Measurements from ENCODE around the gene RNF182. TPM values are rescaled to one million over a fixed set of nuclear protein-coding genes. Genes with fewer than 3 reads are reported as not detected.

RNF182 gene
- polyA plus RNA-seq, 3 donors = not detected

DNA sequence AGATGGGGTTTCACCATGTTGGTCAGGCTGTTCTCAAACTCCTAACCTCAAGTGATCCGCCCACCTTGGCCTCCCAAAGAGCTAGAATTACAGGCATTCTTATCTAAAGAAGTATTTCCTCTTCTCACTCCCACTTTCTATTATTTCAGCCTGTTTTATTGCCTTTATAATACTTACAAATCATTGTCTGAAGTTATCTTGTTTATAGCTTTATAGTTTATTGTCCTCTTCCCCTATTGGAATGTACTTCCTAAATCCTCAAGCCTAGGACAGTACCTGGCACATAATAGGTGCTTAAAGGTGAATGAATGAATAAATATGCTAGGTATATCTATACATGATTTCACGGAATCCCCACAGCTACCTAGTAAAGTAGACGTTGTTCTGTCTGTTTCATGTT lies 37.8 kb upstream of the RNF182 start:
- Histone ChIP-seq H2AFZ (ENCODE audit: insufficient read depth, low read depth, low read length, poor library complexity, severe bottlenecking) (no peak overlapping the region), H3K27me3 (ENCODE audit: control insufficient read depth in 2 of 2, insufficient read depth in 2 of 2, low read length in 2 of 2) (no peaks in the 10 kb centered on the region), H3K36me3 (replicated peaks in 1 of 2; ENCODE audit: control insufficient read depth in 1 of 2, insufficient read depth in 2 of 2, low read length in 2 of 2) (no peaks in the 10 kb centered on the region), H3K9ac (ENCODE audit: insufficient read depth, low read length, poor library complexity, severe bottlenecking) (no peak overlapping the region), H3K4me3 (replicated peaks in 1 of 3; ENCODE audit: low read depth in 2 of 3, low read length in 3 of 3) (no peak overlapping the region), H3K27ac (ENCODE audit: low read depth in 1 of 2, low read length in 2 of 2) (no peak overlapping the region), H3K4me1 (ENCODE audit: control insufficient read depth in 1 of 2, insufficient read depth in 2 of 2, low read length in 2 of 2) (no peaks in the 10 kb centered on the region), H3K9me3 (replicated peaks in 1 of 2; ENCODE audit: control insufficient read depth in 1 of 2, insufficient read depth in 1 of 2, low read length in 2 of 2) (no peaks in the 10 kb centered on the region), H4K20me1 (ENCODE audit: insufficient read depth, low read length) (no peaks in the 10 kb centered on the region), H3K79me2 (ENCODE audit: insufficient read depth, low read length) (no peaks in the 10 kb centered on the region), H3K4me2 (replicated peaks; ENCODE audit: extremely low read depth, low read length, poor library complexity, severe bottlenecking) (no peak overlapping the region)
- DNase-seq = no peak
- Mint-ChIP-seq H3K9me3 (peaks cover 0 to 5% (median 0%) of the 10 kb centered on the region in 7 donors), H3K4me1 (no peaks in the 10 kb centered on the region), H3K4me3 (no peak overlapping the region), H3K27ac (no peak overlapping the region), H3K27me3 (ENCODE audit: low read depth in 3 of 3) (peaks cover 0 to 2% (median 1%) of the 10 kb centered on the region in 3 donors), H3K36me3 (no peaks in the 10 kb centered on the region)
- WGBS (ENCODE audit: insufficient coverage) = no CpG with 5 or more reads among the region's 3 CpGs
- TF ChIP-seq, protein P1, sequence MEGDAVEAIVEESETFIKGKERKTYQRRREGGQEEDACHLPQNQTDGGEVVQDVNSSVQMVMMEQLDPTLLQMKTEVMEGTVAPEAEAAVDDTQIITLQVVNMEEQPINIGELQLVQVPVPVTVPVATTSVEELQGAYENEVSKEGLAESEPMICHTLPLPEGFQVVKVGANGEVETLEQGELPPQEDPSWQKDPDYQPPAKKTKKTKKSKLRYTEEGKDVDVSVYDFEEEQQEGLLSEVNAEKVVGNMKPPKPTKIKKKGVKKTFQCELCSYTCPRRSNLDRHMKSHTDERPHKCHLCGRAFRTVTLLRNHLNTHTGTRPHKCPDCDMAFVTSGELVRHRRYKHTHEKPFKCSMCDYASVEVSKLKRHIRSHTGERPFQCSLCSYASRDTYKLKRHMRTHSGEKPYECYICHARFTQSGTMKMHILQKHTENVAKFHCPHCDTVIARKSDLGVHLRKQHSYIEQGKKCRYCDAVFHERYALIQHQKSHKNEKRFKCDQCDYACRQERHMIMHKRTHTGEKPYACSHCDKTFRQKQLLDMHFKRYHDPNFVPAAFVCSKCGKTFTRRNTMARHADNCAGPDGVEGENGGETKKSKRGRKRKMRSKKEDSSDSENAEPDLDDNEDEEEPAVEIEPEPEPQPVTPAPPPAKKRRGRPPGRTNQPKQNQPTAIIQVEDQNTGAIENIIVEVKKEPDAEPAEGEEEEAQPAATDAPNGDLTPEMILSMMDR (IDR thresholded peaks at IDR 0.05) = no peak
- intact Hi-C loops (cut with micrococcal nuclease) = no loop called here

DNA sequence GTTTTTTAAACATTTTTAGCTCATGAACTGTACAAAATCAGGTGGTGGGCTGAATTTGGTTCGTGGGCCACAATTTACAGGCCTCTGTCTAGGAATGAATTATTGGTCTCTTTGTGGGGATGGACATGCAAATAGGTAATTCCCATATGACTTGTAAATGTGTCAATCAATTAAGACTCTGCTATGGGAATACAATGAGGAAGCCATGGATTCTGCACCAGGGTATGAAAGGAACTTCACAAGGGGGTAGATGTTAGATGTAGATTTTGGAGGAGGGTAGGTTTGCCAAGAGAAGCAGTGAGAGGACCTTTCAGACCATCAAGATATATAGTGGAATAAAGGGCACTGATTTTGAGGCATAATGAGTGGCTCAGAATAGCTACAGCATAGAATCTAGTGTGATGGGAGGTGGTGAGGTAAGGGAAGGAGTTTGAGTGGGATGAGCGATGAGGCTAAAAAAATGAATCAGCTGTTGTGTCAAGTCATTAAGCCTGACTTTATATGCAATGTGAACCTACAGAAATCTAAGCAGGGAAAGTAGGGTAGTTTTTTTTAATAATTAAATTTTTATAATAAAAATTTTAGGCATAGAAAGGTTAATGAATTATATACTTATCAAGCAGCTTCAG lies 32.6 kb upstream of the RNF182 start:
- Histone ChIP-seq H3K4me2 (replicated peaks; ENCODE audit: extremely low read depth, low read length, poor library complexity, severe bottlenecking) (no peak overlapping the region), H3K79me2 (ENCODE audit: insufficient read depth, low read length) (no peaks in the 10 kb centered on the region), H3K9ac (ENCODE audit: insufficient read depth, low read length, poor library complexity, severe bottlenecking) (no peak overlapping the region), H3K36me3 (replicated peaks in 1 of 2; ENCODE audit: control insufficient read depth in 1 of 2, insufficient read depth in 2 of 2, low read length in 2 of 2) (no peaks in the 10 kb centered on the region), H3K27ac (ENCODE audit: low read depth in 1 of 2, low read length in 2 of 2) (no peak overlapping the region), H2AFZ (ENCODE audit: insufficient read depth, low read depth, low read length, poor library complexity, severe bottlenecking) (no peak overlapping the region), H3K4me3 (replicated peaks in 1 of 3; ENCODE audit: low read depth in 2 of 3, low read length in 3 of 3) (no peak overlapping the region), H3K27me3 (ENCODE audit: control insufficient read depth in 2 of 2, insufficient read depth in 2 of 2, low read length in 2 of 2) (no peaks in the 10 kb centered on the region), H3K9me3 (replicated peaks in 1 of 2; ENCODE audit: control insufficient read depth in 1 of 2, insufficient read depth in 1 of 2, low read length in 2 of 2) (no peaks in the 10 kb centered on the region), H4K20me1 (ENCODE audit: insufficient read depth, low read length) (no peaks in the 10 kb centered on the region), H3K4me1 (ENCODE audit: control insufficient read depth in 1 of 2, insufficient read depth in 2 of 2, low read length in 2 of 2) (no peaks in the 10 kb centered on the region)
- H3K27me3 Mint-ChIP-seq (ENCODE audit: low read depth in 3 of 3) = peaks cover 2 to 5% (median 4%) of the 10 kb centered on the region in 3 donors
- peaks cover 0 to 2% (median 0%) of the 10 kb centered on the region in 7 donors for H3K9me3 Mint-ChIP-seq
- no CpG with 5 or more reads among the region's 2 CpGs for WGBS (ENCODE audit: insufficient coverage)
- H3K4me3 Mint-ChIP-seq = no peak overlapping the region
- TF ChIP-seq, protein P1 (IDR thresholded peaks at IDR 0.05) = no peak
- no peaks in the 10 kb centered on the region for H3K36me3 Mint-ChIP-seq
- H3K4me1 Mint-ChIP-seq = no peaks in the 10 kb centered on the region
- H3K27ac Mint-ChIP-seq = no peak overlapping the region
- no peak for DNase-seq
- intact Hi-C loops (cut with micrococcal nuclease) = no loop called here

All from CD14-positive monocyte (primary cell).